Measurements from ENCODE around the gene CA11.
A peak's percentile ranks its signal among the peaks of the same experiment; 100 is the strongest.
"Not testable (repeated sequence)": the region's sequence is repeated elsewhere in the genome, so short reads cannot be mapped to it uniquely, and the experiment has no call there.

The CA11 gene

GRCh38 chr19:48659768-48660167 lies 13.8 kb upstream of the CA11 start:
- no peak for TF ChIP-seq PAX5 (IDR thresholded peaks at IDR 0.05; ENCODE audit: insufficient read depth, low read length, severe bottlenecking)
- TF ChIP-seq SPI1 (IDR thresholded peaks at IDR 0.05; ENCODE audit: low read depth, low read length): no peak
- no peak for TF ChIP-seq POU2F2 (IDR thresholded peaks at IDR 0.05; ENCODE audit: low read depth, low read length)
- no peak for TF ChIP-seq POLR2A (IDR thresholded peaks at IDR 0.05; ENCODE audit: low read depth, low read length)
- no peak for TF ChIP-seq TAF1 (IDR thresholded peaks at IDR 0.05; ENCODE audit: low read depth, low read length)
- no peak for TF ChIP-seq POLR2AphosphoS5 (IDR thresholded peaks at IDR 0.05; ENCODE audit: low read depth, low read length)
- peak; percentile 82 for FAIRE-seq
- no peak for DNase-seq (ENCODE audit: insufficient read length, low spot score)

- no peak for FAIRE-seq
- TF ChIP-seq POU2F2 (IDR thresholded peaks at IDR 0.05; ENCODE audit: low read depth, low read length): no peak
- no peak for TF ChIP-seq POLR2A (IDR thresholded peaks at IDR 0.05; ENCODE audit: low read depth, low read length)
- TF ChIP-seq TAF1 (IDR thresholded peaks at IDR 0.05; ENCODE audit: low read depth, low read length): no peak
- no peak for TF ChIP-seq SPI1 (IDR thresholded peaks at IDR 0.05; ENCODE audit: low read depth, low read length)
- no peak for TF ChIP-seq PAX5 (IDR thresholded peaks at IDR 0.05; ENCODE audit: insufficient read depth, low read length, severe bottlenecking)
- no peak for TF ChIP-seq POLR2AphosphoS5 (IDR thresholded peaks at IDR 0.05; ENCODE audit: low read depth, low read length)
- DNase-seq (ENCODE audit: insufficient read length, low spot score): no peak
Observed at GRCh38 chr19:48658483-48658882, 12.5 kb upstream of the CA11 start.

- not testable (repeated sequence) for FAIRE-seq; DNase-seq (ENCODE audit: insufficient read length, low spot score)
Observed at GRCh38 chr19:48657828-48658227, 11.8 kb upstream of the CA11 start.

- no peak for FAIRE-seq
- TF ChIP-seq POU2F2 (IDR thresholded peaks at IDR 0.05; ENCODE audit: low read depth, low read length) (no peak), POLR2AphosphoS5 (IDR thresholded peaks at IDR 0.05; ENCODE audit: low read depth, low read length) (no peak), POLR2A (IDR thresholded peaks at IDR 0.05; ENCODE audit: low read depth, low read length) (no peak), SPI1 (IDR thresholded peaks at IDR 0.05; ENCODE audit: low read depth, low read length) (no peak), TAF1 (IDR thresholded peaks at IDR 0.05; ENCODE audit: low read depth, low read length) (no peak)
- no peak for DNase-seq (ENCODE audit: insufficient read length, low spot score)
Observed at GRCh38 chr19:48656840-48657474, 11.0 kb upstream of the CA11 start.

- DNase-seq (ENCODE audit: insufficient read length, low spot score) (no peak), FAIRE-seq (no peak)
- no peak for TF ChIP-seq TAF1 (IDR thresholded peaks at IDR 0.05; ENCODE audit: low read depth, low read length)
- TF ChIP-seq POLR2A (IDR thresholded peaks at IDR 0.05; ENCODE audit: low read depth, low read length): no peak
- TF ChIP-seq POLR2AphosphoS5 (IDR thresholded peaks at IDR 0.05; ENCODE audit: low read depth, low read length): no peak
- TF ChIP-seq POU2F2 (IDR thresholded peaks at IDR 0.05; ENCODE audit: low read depth, low read length): no peak
Observed at GRCh38 chr19:48654299-48655059, 8.5 kb upstream of the CA11 start.

- FAIRE-seq (no peak), DNase-seq (ENCODE audit: insufficient read length, low spot score) (no peak)
- TF ChIP-seq POLR2AphosphoS5 (IDR thresholded peaks at IDR 0.05; ENCODE audit: low read depth, low read length) (no peak), POLR2A (IDR thresholded peaks at IDR 0.05; ENCODE audit: low read depth, low read length) (no peak), TAF1 (IDR thresholded peaks at IDR 0.05; ENCODE audit: low read depth, low read length) (no peak), SPI1 (IDR thresholded peaks at IDR 0.05; ENCODE audit: low read depth, low read length) (no peak), POU2F2 (IDR thresholded peaks at IDR 0.05; ENCODE audit: low read depth, low read length) (no peak), PAX5 (IDR thresholded peaks at IDR 0.05; ENCODE audit: insufficient read depth, low read length, severe bottlenecking) (no peak)
Observed at GRCh38 chr19:48651683-48652048, 5.7 kb upstream of the CA11 start.

- TF ChIP-seq TAF1 (IDR thresholded peaks at IDR 0.05; ENCODE audit: low read depth, low read length) (no peak), PAX5 (IDR thresholded peaks at IDR 0.05; ENCODE audit: insufficient read depth, low read length, severe bottlenecking) (no peak), POLR2AphosphoS5 (IDR thresholded peaks at IDR 0.05; ENCODE audit: low read depth, low read length) (no peak), SPI1 (IDR thresholded peaks at IDR 0.05; ENCODE audit: low read depth, low read length) (no peak), POU2F2 (IDR thresholded peaks at IDR 0.05; ENCODE audit: low read depth, low read length) (no peak), POLR2A (IDR thresholded peaks at IDR 0.05; ENCODE audit: low read depth, low read length) (no peak)
- DNase-seq (ENCODE audit: insufficient read length, low spot score): no peak
- no peak for FAIRE-seq
Observed at GRCh38 chr19:48650974-48651682, 5.1 kb upstream of the CA11 start.

- TF ChIP-seq TAF1 (IDR thresholded peaks at IDR 0.05; ENCODE audit: low read depth, low read length) (no peak), POU2F2 (IDR thresholded peaks at IDR 0.05; ENCODE audit: low read depth, low read length) (no peak)
- no peak for FAIRE-seq
- DNase-seq (ENCODE audit: insufficient read length, low spot score): no peak
Observed at GRCh38 chr19:48648134-48648533, 2.1 kb upstream of the CA11 start.

- no peak for DNase-seq (ENCODE audit: insufficient read length, low spot score)
- peak; percentile 92 for FAIRE-seq
- no peak for TF ChIP-seq PAX5 (IDR thresholded peaks at IDR 0.05; ENCODE audit: insufficient read depth, low read length, severe bottlenecking)
Observed at GRCh38 chr19:48646722-48647216, 782 bp upstream of the CA11 start.

- peak; percentile 33; the same call in 1 of the 2 replicates for TF ChIP-seq SPI1 (IDR thresholded peaks at IDR 0.05; ENCODE audit: low read depth, low read length)
- TF ChIP-seq PAX5 (IDR thresholded peaks at IDR 0.05; ENCODE audit: insufficient read depth, low read length, severe bottlenecking): no peak
- no peak for DNase-seq (ENCODE audit: insufficient read length, low spot score)
- no peak for FAIRE-seq
Observed at GRCh38 chr19:48645620-48646000, 377 bp downstream of the CA11 start.

Data from GM12891 (cell line).